Measurements from ENCODE around the gene POU2F1. TPM values are rescaled to one million over a fixed set of nuclear protein-coding genes. Genes with fewer than 3 reads are reported as not detected.

POU2F1 gene
- total RNA-seq, 4 donors from 2014 or later = 14.0 to 45.5 (median 19.8) TPM

GRCh38 chr1:167431909-167432650 lies 211.4 kb downstream of the POU2F1 start:
- H3K36me3 ChIP-seq = no peaks in the 10 kb centered on the region
- no peak for TF ChIP-seq POLR2A (IDR thresholded peaks at IDR 0.05)
- TF ChIP-seq, protein P1, sequence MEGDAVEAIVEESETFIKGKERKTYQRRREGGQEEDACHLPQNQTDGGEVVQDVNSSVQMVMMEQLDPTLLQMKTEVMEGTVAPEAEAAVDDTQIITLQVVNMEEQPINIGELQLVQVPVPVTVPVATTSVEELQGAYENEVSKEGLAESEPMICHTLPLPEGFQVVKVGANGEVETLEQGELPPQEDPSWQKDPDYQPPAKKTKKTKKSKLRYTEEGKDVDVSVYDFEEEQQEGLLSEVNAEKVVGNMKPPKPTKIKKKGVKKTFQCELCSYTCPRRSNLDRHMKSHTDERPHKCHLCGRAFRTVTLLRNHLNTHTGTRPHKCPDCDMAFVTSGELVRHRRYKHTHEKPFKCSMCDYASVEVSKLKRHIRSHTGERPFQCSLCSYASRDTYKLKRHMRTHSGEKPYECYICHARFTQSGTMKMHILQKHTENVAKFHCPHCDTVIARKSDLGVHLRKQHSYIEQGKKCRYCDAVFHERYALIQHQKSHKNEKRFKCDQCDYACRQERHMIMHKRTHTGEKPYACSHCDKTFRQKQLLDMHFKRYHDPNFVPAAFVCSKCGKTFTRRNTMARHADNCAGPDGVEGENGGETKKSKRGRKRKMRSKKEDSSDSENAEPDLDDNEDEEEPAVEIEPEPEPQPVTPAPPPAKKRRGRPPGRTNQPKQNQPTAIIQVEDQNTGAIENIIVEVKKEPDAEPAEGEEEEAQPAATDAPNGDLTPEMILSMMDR (IDR thresholded peaks at IDR 0.05) = no peak
- H3K9me3 ChIP-seq = no peaks in the 10 kb centered on the region
- H3K27me3 ChIP-seq = no peaks in the 10 kb centered on the region
- WGBS, 2 donors = 89 to 91% methylated on average over 8 of the region's 8 CpGs
- DNase-seq = no peak
- no peak overlapping the region for H3K4me3 ChIP-seq (replicated peaks in 1 of 3)
- H3K4me1 ChIP-seq = no peaks in the 10 kb centered on the region
- no peak overlapping the region for H3K27ac ChIP-seq
- intact Hi-C loops (cut with DNase I) = no loop called here

DNA sequence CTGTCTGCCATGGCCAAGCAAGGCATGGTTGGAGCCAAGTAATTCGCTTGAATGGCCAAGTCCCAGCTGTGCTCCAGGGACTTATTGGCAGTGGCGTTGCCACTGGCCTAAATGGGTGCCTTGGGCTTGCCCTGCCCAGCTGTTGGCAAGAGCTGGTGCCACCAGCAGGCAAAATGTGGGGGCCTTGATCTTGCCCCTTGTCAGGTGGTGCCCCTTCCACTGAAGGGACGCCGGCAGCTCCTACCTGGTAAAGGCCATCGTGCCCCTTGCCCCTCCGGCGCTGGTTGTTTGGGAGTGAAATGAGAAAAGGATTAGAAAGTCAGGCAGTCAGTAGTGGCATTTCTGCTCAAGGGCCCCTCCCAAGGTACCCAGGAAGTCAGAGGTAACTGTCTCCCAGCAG lies 212.1 kb downstream of the POU2F1 start:
- Histone ChIP-seq H3K27me3 (no peaks in the 10 kb centered on the region), H3K4me3 (replicated peaks in 1 of 3) (no peak overlapping the region), H3K36me3 (no peaks in the 10 kb centered on the region), H3K27ac (no peak overlapping the region), H3K9me3 (no peaks in the 10 kb centered on the region), H3K4me1 (no peaks in the 10 kb centered on the region)
- intact Hi-C loops (cut with DNase I) = no loop called here
- no peak for DNase-seq
- TF ChIP-seq, protein P1 (IDR thresholded peaks at IDR 0.05) = no peak
- TF ChIP-seq POLR2A (IDR thresholded peaks at IDR 0.05) = no peak
- WGBS, 2 donors = 95 to 100% methylated on average over 2 to 7 of the region's 7 CpGs

DNA sequence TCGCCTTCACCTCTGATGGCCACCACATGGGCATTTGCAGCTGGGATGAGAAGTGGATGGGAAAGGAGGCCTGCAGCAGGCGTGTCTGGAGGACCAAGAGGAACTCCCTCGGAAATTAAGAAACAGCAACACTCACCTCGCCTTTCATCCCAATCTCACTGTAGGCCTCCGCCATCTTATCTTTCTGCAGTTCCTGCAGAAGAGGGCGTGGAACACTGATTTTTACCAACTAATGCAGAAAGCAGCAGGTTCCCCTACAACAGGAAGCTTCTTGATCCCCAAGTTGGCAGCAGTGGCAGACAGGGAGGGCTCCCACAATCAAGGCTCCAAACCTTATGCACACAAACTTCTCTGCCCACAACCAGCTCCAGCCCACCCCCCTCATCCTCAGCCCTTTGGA lies 213.2 kb downstream of the POU2F1 start:
- intact Hi-C loops (cut with DNase I) = no loop called here
- WGBS, 2 donors = 94 to 99% methylated on average over 6 of the region's 6 CpGs
- H3K27ac ChIP-seq = no peak overlapping the region
- TF ChIP-seq, protein P1 (IDR thresholded peaks at IDR 0.05) = no peak
- no peak for TF ChIP-seq POLR2A (IDR thresholded peaks at IDR 0.05)
- H3K4me3 ChIP-seq (replicated peaks in 1 of 3) = no peak overlapping the region
- no peaks in the 10 kb centered on the region for H3K4me1 ChIP-seq
- no peaks in the 10 kb centered on the region for H3K9me3 ChIP-seq
- no peak for DNase-seq
- no peaks in the 10 kb centered on the region for H3K27me3 ChIP-seq
- no peaks in the 10 kb centered on the region for H3K36me3 ChIP-seq

DNA sequence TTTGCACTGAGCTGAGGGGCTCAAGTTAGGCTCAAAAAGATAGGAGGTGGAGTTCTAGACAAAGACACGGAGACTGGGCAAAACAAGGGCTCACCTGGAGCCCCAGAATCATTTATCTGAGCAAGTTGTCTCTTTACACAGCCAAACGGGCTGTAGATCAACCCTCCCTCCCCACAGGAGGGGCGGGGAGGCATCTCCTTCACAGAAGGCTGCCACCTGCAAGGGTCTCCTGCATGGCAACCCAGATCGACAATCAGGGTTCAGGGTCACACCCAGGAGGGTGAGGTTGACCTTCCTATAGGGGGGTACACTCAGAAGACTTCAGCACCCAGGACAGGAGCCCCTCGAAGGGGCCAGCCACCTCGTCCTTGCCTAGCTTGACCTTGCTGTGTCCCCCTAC lies 213.6 kb downstream of the POU2F1 start:
- DNase-seq = no peak
- TF ChIP-seq, protein P1 (IDR thresholded peaks at IDR 0.05) = no peak
- TF ChIP-seq POLR2A (IDR thresholded peaks at IDR 0.05) = no peak
- Histone ChIP-seq H3K9me3 (no peaks in the 10 kb centered on the region), H3K27me3 (no peaks in the 10 kb centered on the region), H3K4me3 (replicated peaks in 1 of 3) (no peak overlapping the region), H3K27ac (no peak overlapping the region), H3K4me1 (peaks cover 2 to 3% of the 10 kb centered on the region in 2 donors), H3K36me3 (no peaks in the 10 kb centered on the region)
- intact Hi-C loops (cut with DNase I) = no loop called here
- WGBS, 2 donors = 75 to 90% methylated on average over 2 to 6 of the region's 6 CpGs

DNA sequence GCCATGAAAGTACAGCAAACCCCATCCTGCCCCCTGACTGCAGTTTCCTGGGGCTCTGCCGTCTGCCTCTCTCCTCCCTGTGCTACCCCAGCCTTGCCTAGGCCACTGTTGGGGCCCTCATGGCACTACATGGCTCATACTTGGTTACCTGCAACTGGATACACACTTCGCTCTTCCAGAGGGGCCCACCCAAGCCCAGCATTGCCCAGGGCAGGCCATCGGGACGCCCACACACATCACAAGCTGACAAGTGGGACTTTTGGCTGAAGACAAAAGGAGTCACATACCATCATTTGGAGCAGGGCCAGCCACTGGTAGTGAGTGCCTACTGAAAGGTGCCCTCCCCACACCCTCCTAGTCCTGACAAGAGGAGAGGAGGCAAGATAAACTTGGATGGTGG lies 214.8 kb downstream of the POU2F1 start:
- no peak overlapping the region for H3K4me3 ChIP-seq (replicated peaks in 1 of 3)
- TF ChIP-seq, protein P1 (IDR thresholded peaks at IDR 0.05) = no peak
- TF ChIP-seq POLR2A (IDR thresholded peaks at IDR 0.05) = no peak
- 86 to 95% methylated on average over 4 of the region's 4 CpGs for WGBS, 2 donors
- intact Hi-C loops (cut with DNase I) = no loop called here
- H3K27me3 ChIP-seq = no peaks in the 10 kb centered on the region
- no peaks in the 10 kb centered on the region for H3K36me3 ChIP-seq
- DNase-seq = no peak
- H3K4me1 ChIP-seq = peaks cover 3 to 6% of the 10 kb centered on the region in 2 donors
- H3K9me3 ChIP-seq = no peaks in the 10 kb centered on the region
- no peak overlapping the region for H3K27ac ChIP-seq

Measured in thyroid gland (tissue), 4 donors.